ENCODE results near the gene DAPK2. TPM values are rescaled to one million over a fixed set of nuclear protein-coding genes. Genes with fewer than 3 reads are reported as not detected.

The DAPK2 gene
- total RNA-seq, 3 donors from 2014 or later, result 32.0 to 82.0 (median 35.5) TPM

DNA sequence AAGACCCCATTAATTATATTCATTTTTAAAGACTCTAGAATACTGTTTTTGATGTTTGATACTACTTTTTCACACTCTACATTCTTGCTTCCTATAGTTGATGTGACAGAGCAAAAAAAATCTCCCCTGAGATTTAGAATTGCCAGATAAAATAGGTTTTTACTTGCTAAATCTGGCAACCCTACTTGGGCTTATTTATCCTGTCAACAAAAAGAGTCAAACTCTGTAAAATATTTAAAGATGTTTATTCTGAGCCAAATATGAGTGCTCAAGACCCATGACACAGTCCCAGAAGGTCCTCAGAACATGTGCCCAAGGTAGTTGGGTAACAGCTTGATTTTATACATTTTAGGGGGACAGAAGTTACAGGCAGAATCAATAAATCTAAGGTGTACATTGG is 72.3 kb downstream of the DAPK2 start:
- TF ChIP-seq, protein P1, sequence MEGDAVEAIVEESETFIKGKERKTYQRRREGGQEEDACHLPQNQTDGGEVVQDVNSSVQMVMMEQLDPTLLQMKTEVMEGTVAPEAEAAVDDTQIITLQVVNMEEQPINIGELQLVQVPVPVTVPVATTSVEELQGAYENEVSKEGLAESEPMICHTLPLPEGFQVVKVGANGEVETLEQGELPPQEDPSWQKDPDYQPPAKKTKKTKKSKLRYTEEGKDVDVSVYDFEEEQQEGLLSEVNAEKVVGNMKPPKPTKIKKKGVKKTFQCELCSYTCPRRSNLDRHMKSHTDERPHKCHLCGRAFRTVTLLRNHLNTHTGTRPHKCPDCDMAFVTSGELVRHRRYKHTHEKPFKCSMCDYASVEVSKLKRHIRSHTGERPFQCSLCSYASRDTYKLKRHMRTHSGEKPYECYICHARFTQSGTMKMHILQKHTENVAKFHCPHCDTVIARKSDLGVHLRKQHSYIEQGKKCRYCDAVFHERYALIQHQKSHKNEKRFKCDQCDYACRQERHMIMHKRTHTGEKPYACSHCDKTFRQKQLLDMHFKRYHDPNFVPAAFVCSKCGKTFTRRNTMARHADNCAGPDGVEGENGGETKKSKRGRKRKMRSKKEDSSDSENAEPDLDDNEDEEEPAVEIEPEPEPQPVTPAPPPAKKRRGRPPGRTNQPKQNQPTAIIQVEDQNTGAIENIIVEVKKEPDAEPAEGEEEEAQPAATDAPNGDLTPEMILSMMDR (IDR thresholded peaks at IDR 0.05), result no peak
- ATAC-seq, result no peak
- H3K9me3 ChIP-seq, result no peaks in the 10 kb centered on the region
- peaks cover 35% of the 10 kb centered on the region for H3K4me1 ChIP-seq (ENCODE audit: low read depth)
- no peaks in the 10 kb centered on the region for H3K36me3 ChIP-seq (ENCODE audit: low read depth)
- H3K4me3 ChIP-seq, result no peak overlapping the region
- intact Hi-C loops (cut with DNase I, micrococcal nuclease), result no loop called here
- no peak for DNase-seq

DNA sequence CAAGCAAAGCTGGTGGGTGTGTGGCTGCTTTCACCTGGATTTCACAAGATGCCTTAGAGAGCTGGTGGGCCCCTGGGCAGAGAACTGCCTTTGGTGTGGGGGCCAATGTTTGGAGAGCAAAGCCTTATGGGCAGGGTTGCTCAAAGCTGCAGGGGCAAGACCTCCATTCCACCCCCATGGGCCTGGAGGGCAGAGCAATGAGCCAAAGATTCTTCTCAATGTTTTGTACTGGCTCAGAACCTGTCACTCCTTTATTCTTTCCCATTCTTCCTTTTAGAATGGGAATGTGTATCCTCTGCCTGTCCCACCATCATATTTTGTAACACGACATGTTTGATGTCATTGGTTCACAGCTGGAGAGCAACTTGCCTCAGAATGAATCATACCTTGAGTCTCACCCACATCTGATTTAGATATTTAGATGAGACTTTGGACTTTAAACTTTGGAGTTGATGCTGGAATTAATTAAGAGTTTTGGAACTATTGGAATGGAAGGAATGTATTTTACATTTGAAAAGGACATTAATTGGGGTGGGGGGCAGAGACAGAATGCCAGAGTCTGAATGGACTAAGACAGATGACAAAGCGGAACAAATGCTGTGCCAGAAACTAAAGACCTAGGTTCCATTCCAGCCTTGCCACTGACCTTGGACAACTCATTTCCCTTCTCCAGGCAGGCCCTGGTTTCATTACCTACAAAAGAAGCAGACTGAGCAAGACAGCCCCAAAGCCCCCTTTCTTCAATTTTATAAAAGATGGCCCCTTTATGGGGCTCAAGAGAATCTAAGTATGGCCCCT is 72.9 kb downstream of the DAPK2 start:
- Histone ChIP-seq H3K4me1 (ENCODE audit: low read depth) (peaks cover 42% of the 10 kb centered on the region), H3K4me3 (no peak overlapping the region), H3K36me3 (ENCODE audit: low read depth) (no peaks in the 10 kb centered on the region), H3K9me3 (no peaks in the 10 kb centered on the region)
- no peak for ATAC-seq
- peak in 1 of 3 donors; percentile 1 for DNase-seq
- TF ChIP-seq, protein P1 (IDR thresholded peaks at IDR 0.05), result no peak
- intact Hi-C loops (cut with DNase I, micrococcal nuclease), result no loop called here

DNA sequence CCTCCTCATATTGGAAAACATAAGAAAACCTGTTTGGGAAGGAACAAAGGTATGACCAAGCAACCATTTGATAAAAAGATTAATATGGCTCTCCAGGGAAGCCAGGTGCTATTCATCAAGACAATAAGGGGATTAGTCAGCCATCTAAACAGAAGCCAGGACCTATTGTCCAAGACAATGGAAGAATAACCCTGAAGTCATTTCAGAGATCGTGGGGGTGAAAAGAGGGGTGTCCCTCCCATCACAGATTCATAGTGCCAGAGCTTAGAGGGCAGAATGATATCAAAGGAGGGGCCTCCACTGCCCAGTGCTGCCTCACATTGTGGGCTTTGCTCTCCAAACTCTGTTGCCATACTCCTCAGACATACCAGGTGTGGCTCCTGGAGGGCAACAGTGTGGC is 73.5 kb downstream of the DAPK2 start:
- intact Hi-C loops (cut with DNase I, micrococcal nuclease), result no loop called here
- DNase-seq (no peak), ATAC-seq (no peak)
- Histone ChIP-seq H3K9me3 (no peaks in the 10 kb centered on the region), H3K36me3 (ENCODE audit: low read depth) (no peaks in the 10 kb centered on the region), H3K4me3 (no peak overlapping the region), H3K4me1 (ENCODE audit: low read depth) (peaks cover 48% of the 10 kb centered on the region)
- TF ChIP-seq, protein P1 (IDR thresholded peaks at IDR 0.05), result no peak

DNA sequence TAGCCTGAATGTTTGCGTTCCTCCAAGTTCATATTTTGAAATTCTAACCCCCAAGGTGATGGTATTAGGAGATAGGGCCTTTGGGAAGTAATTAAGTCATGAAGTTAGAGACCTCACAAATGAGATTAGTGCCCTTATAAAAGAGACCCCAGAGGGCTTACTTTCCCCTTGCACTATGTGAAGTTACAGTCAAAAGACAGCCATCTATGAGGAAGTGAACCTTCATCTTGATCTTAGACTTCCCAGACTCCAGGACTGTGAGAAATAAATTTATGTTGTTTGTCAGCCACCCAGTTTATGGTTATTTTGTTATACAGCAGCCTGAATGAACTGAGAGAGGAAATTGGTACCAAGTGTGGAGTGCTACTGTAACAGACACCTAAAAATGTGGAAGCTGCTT is 74.4 kb downstream of the DAPK2 start:
- intact Hi-C loops (cut with DNase I, micrococcal nuclease), result no loop called here
- ATAC-seq, result no peak
- TF ChIP-seq, protein P1 (IDR thresholded peaks at IDR 0.05), result no peak
- Histone ChIP-seq H3K36me3 (ENCODE audit: low read depth) (no peaks in the 10 kb centered on the region), H3K9me3 (no peaks in the 10 kb centered on the region), H3K4me3 (no peak overlapping the region), H3K4me1 (ENCODE audit: low read depth) (peaks cover 56% of the 10 kb centered on the region)
- peak in 1 of 3 donors; percentile 2 for DNase-seq

DNA sequence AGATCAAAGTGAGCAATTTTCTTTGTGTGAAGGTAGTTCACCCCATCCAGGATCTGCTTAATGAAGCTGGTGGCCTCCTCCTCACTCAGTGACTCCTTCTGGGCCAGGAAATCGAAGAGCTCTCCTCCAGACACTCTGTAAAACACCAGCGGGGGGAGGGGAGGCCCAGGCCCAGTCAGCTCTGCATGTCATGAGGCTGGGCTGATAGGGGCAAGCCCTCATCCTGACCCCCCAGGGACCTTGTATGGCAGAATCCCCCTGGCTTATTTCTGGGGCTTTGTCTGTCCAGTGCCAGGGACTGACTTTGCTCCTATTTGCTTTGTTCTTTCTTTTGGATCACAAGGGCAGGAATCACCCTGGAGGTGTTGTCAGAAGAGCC is 74.9 kb downstream of the DAPK2 start:
- no peak for ATAC-seq
- Histone ChIP-seq H3K36me3 (ENCODE audit: low read depth) (no peaks in the 10 kb centered on the region), H3K9me3 (no peaks in the 10 kb centered on the region), H3K4me3 (no peak overlapping the region), H3K4me1 (ENCODE audit: low read depth) (peaks cover 56% of the 10 kb centered on the region)
- intact Hi-C loops (cut with DNase I, micrococcal nuclease), result no loop called here
- TF ChIP-seq, protein P1 (IDR thresholded peaks at IDR 0.05), result no peak
- DNase-seq, result peak in 2 of 3 donors; percentile 10 to 65

Measured in mucosa of descending colon (tissue), 3 donors.